ENCODE data around the gene GNPDA2.

DNA sequence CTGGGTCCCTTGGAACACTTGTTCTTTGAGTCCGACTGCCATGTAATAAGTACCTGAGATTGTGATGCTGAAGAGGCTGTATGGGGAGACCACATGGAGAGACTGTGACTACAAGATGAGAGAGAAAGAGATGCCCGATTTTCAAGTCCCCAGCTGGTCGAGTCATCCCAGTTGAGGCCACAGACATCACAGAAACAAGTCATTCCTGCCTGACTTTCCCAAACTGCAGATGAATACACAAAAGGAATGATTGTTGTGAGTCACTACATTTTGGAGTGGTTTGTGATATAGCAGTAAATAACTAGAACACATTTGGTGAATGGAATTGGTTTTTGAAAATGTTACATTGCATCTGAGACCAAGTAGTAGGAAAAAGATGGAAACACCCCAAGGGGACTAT lies 66.0 kb downstream of the GNPDA2 start:
- TF ChIP-seq, protein P1, sequence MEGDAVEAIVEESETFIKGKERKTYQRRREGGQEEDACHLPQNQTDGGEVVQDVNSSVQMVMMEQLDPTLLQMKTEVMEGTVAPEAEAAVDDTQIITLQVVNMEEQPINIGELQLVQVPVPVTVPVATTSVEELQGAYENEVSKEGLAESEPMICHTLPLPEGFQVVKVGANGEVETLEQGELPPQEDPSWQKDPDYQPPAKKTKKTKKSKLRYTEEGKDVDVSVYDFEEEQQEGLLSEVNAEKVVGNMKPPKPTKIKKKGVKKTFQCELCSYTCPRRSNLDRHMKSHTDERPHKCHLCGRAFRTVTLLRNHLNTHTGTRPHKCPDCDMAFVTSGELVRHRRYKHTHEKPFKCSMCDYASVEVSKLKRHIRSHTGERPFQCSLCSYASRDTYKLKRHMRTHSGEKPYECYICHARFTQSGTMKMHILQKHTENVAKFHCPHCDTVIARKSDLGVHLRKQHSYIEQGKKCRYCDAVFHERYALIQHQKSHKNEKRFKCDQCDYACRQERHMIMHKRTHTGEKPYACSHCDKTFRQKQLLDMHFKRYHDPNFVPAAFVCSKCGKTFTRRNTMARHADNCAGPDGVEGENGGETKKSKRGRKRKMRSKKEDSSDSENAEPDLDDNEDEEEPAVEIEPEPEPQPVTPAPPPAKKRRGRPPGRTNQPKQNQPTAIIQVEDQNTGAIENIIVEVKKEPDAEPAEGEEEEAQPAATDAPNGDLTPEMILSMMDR (IDR thresholded peaks at IDR 0.05) = no peak
- no peak for TF ChIP-seq POLR2A (IDR thresholded peaks at IDR 0.05)

Measured in tibial nerve (tissue), 3 donors.